SHP77 treated with DMSO at 0.1 percent for 48 hours (cell line): ENCODE data around the gene IER2.
"Not testable (repeated sequence)": the region's sequence is repeated elsewhere in the genome, so short reads cannot be mapped to it uniquely, and the experiment has no call there.

Experiments
- DNase-seq: peaks from one replicate; lab custom pipeline; 2025; lab: John Stamatoyannopoulos, UW

IER2 gene

GRCh38 chr19:13139633-13140311 lies 10.4 kb upstream of the IER2 start:
- DNase-seq = no peak

GRCh38 chr19:13146763-13147563 lies 3.2 kb upstream of the IER2 start:
- no peak for DNase-seq

- DNase-seq = not testable (repeated sequence)
These were observed 1.0 kb upstream of the IER2 start for GRCh38 chr19:13149173-13149627.

GRCh38 chr19:13149628-13150186 lies 504 bp upstream of the IER2 start:
- DNase-seq = no peak

GRCh38 chr19:13150931-13151604 lies 857 bp downstream of the IER2 start:
- no peak for DNase-seq

- peak; percentile 90 for DNase-seq
These were observed 1.6 kb downstream of the IER2 start for GRCh38 chr19:13151605-13152355.

GRCh38 chr19:13152356-13152973 lies 2.3 kb downstream of the IER2 start:
- DNase-seq = no peak

- peak; percentile 92 for DNase-seq
These were observed 2.9 kb downstream of the IER2 start for GRCh38 chr19:13152974-13153568.

- DNase-seq = no peak
These were observed 3.5 kb downstream of the IER2 start for GRCh38 chr19:13153569-13154240.

- no peak for DNase-seq
These were observed 4.1 kb downstream of the IER2 start for GRCh38 chr19:13154241-13154778.

GRCh38 chr19:13154911-13155471 lies 4.8 kb downstream of the IER2 start:
- no peak for DNase-seq

GRCh38 chr19:13155472-13156359 lies 5.5 kb downstream of the IER2 start:
- peak; percentile 28 for DNase-seq

- DNase-seq = no peak
These were observed 9.5 kb downstream of the IER2 start for GRCh38 chr19:13159713-13160112.

- no peak for DNase-seq
These were observed 10.3 kb downstream of the IER2 start for GRCh38 chr19:13160557-13160956.

GRCh38 chr19:13162724-13163608 lies 12.8 kb downstream of the IER2 start:
- DNase-seq = peak; percentile 93

GRCh38 chr19:13163609-13164342 lies 13.6 kb downstream of the IER2 start:
- peak; percentile 59 for DNase-seq
